RWPE2 (cell line): ENCODE data around the gene SRSF3.

Source experiments
- ATAC-seq: fragments of 200-7000 bp; cut with Tn5 transposase; 3 replicates; pipeline ENCODE4 v1.9.1; 2021; ENCODE audit warnings: low read depth
- DNase-seq: peaks from one replicate; pipeline ENCODE4 v3.0.0-alpha.2; 2020; ENCODE audit warnings: low spot score
- H3K27ac ChIP-seq: fragments of 450-650 bp; 2 replicates; pipeline ENCODE4 v1.5.1; 2017; ENCODE audit warnings: mild to moderate bottlenecking; ENCODE audit not compliant: poor library complexity, severe bottlenecking
- H3K27me3 ChIP-seq: fragments of 250-450 bp; sonication (Bioruptor Pico); 2 replicates; pipeline ENCODE4 v1.5.1; 2021; ENCODE audit warnings: mild to moderate bottlenecking, moderate library complexity; ENCODE audit not compliant: insufficient read depth, poor library complexity, severe bottlenecking
- H3K36me3 ChIP-seq: fragments of 250-450 bp; sonication (Bioruptor Pico); 2 replicates; pipeline ENCODE4 v1.5.1; 2020; ENCODE audit warnings: low read depth, mild to moderate bottlenecking, moderate library complexity
- H3K4me1 ChIP-seq: fragments of 250-450 bp; sonication (Bioruptor Pico); 2 replicates; pipeline ENCODE4 v1.5.1; 2021; ENCODE audit warnings: mild to moderate bottlenecking, moderate library complexity; ENCODE audit not compliant: insufficient read depth, poor library complexity, severe bottlenecking
- H3K4me3 ChIP-seq: fragments of 250-450 bp; sonication (Bioruptor Pico); 2 replicates; pipeline ENCODE4 v1.5.1; 2021; ENCODE audit warnings: mild to moderate bottlenecking, moderate library complexity; ENCODE audit not compliant: severe bottlenecking
- H3K9me3 ChIP-seq: fragments of 250-450 bp; sonication (Bioruptor Pico); 2 replicates; pipeline ENCODE4 v1.5.1; 2021; ENCODE audit warnings: mild to moderate bottlenecking, moderate library complexity; ENCODE audit not compliant: severe bottlenecking
- CTCF ChIP-seq: fragments of 450-650 bp; IDR thresholded peaks from one replicate; pipeline ENCODE4 v1.5.1; 2017; ENCODE audit warnings: mild to moderate bottlenecking, moderate library complexity; ENCODE audit not compliant: poor library complexity, severe bottlenecking

The SRSF3 gene

GRCh38 chr6:36594816-36595643 lies 868 bp downstream of the SRSF3 start:
- Histone ChIP-seq H3K27me3 (no peaks in the 10 kb centered on the region), H3K36me3 (peaks cover 54% of the 10 kb centered on the region), H3K27ac (peak overlapping the region; percentile 95), H3K4me1 (peaks cover 26% of the 10 kb centered on the region), H3K9me3 (no peaks in the 10 kb centered on the region), H3K4me3 (peak overlapping the region; percentile 83)
- no peak for TF ChIP-seq CTCF
- DNase-seq, result no peak
- ATAC-seq, result no peak

GRCh38 chr6:36596356-36596755 lies 2.2 kb downstream of the SRSF3 start:
- Histone ChIP-seq H3K27ac (peak overlapping the region; percentile 95), H3K9me3 (no peaks in the 10 kb centered on the region), H3K4me1 (peaks cover 30% of the 10 kb centered on the region), H3K27me3 (no peaks in the 10 kb centered on the region), H3K4me3 (peak overlapping the region; percentile 83), H3K36me3 (peaks cover 67% of the 10 kb centered on the region)
- no peak for TF ChIP-seq CTCF
- DNase-seq (no peak), ATAC-seq (no peak)

GRCh38 chr6:36597775-36598174 lies 3.6 kb downstream of the SRSF3 start:
- Histone ChIP-seq H3K27ac (peak overlapping the region; percentile 14), H3K9me3 (no peaks in the 10 kb centered on the region), H3K36me3 (peaks cover 82% of the 10 kb centered on the region), H3K27me3 (no peaks in the 10 kb centered on the region), H3K4me1 (peaks cover 35% of the 10 kb centered on the region), H3K4me3 (peak overlapping the region; percentile 83)
- ATAC-seq, result no peak
- no peak for TF ChIP-seq CTCF
- DNase-seq, result no peak

GRCh38 chr6:36598326-36598725 lies 4.2 kb downstream of the SRSF3 start:
- Histone ChIP-seq H3K9me3 (no peaks in the 10 kb centered on the region), H3K27me3 (no peaks in the 10 kb centered on the region), H3K36me3 (peaks cover 87% of the 10 kb centered on the region)

More at GRCh38 chr6:36598326-36598725, 4.2 kb downstream of the SRSF3 start:
- ATAC-seq (no peak), DNase-seq (no peak)
- H3K4me1 ChIP-seq, result peaks cover 40% of the 10 kb centered on the region
- H3K27ac ChIP-seq, result peak overlapping the region; percentile 14
- no peak for TF ChIP-seq CTCF
- H3K4me3 ChIP-seq, result peak overlapping the region; percentile 83
